ENCODE measurements around the gene UGGT2. TPM values are rescaled to one million over a fixed set of nuclear protein-coding genes. Genes with fewer than 3 reads are reported as not detected.

UGGT2 gene
- total RNA-seq, 3 donors from 2014 or later: 65.3 to 70.7 (median 67.2) TPM

GRCh38 chr13:95822303-95822702 lies 230.9 kb downstream of the UGGT2 start:
- Histone ChIP-seq H3K36me3 (no peaks in the 10 kb centered on the region), H3K27ac (no peak overlapping the region), H3K9me3 (no peaks in the 10 kb centered on the region), H3K27me3 (no peaks in the 10 kb centered on the region), H3K4me3 (no peak overlapping the region), H3K4me1 (no peaks in the 10 kb centered on the region)
- no peak for DNase-seq (ENCODE audit: low spot score in 2 of 2)
- intact Hi-C loops (cut with DNase I; ENCODE audit: low total_unique reads): no loop called here
- no peak for TF ChIP-seq POLR2AphosphoS5 (IDR thresholded peaks at IDR 0.05)
- TF ChIP-seq POLR2A (IDR thresholded peaks at IDR 0.05): no peak
- no peak for TF ChIP-seq CTCF (IDR thresholded peaks at IDR 0.05)

- TF ChIP-seq POLR2A (IDR thresholded peaks at IDR 0.05): no peak
- no peak for TF ChIP-seq CTCF (IDR thresholded peaks at IDR 0.05)
- no peak for TF ChIP-seq POLR2AphosphoS5 (IDR thresholded peaks at IDR 0.05)
- Histone ChIP-seq H3K9me3 (peaks cover 20 to 22% of the 10 kb centered on the region in 2 donors), H3K27ac (no peak overlapping the region), H3K36me3 (no peaks in the 10 kb centered on the region), H3K4me3 (no peak overlapping the region), H3K4me1 (no peaks in the 10 kb centered on the region), H3K27me3 (no peaks in the 10 kb centered on the region)
- DNase-seq (ENCODE audit: low spot score in 2 of 2): no peak
- intact Hi-C loops (cut with DNase I; ENCODE audit: low total_unique reads): no loop called here
Observed at GRCh38 chr13:95814495-95814894, 238.7 kb downstream of the UGGT2 start.

DNA sequence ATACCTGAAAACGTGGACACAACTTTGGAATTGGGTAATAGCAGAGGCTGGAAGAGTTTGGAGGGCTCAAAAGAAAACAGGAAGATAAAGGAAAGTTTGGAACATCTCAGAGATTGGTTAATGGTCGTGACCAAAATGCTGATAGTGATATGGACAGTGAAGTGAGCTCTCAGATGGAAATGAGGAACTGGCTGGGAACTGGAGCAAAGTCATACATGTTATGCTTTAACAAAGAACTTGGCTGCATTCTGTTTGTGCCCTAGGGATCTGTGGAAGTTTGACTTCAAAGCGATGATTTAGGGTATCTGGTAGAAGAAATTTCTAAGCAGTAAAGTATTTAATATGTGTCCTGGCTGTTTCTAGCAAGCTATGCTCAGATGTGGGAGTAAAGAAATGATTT lies 240.1 kb downstream of the UGGT2 start:
- no peaks in the 10 kb centered on the region for H3K27me3 ChIP-seq
- intact Hi-C loops (cut with DNase I; ENCODE audit: low total_unique reads): no loop called here
- H3K9me3 ChIP-seq: peaks cover 24 to 27% of the 10 kb centered on the region in 2 donors
- no peak overlapping the region for H3K4me3 ChIP-seq
- TF ChIP-seq POLR2A (IDR thresholded peaks at IDR 0.05) (no peak), CTCF (IDR thresholded peaks at IDR 0.05) (no peak), POLR2AphosphoS5 (IDR thresholded peaks at IDR 0.05) (no peak)
- no peak for DNase-seq (ENCODE audit: low spot score in 2 of 2)
- H3K4me1 ChIP-seq: no peaks in the 10 kb centered on the region
- no peak overlapping the region for H3K27ac ChIP-seq
- no peaks in the 10 kb centered on the region for H3K36me3 ChIP-seq

DNA sequence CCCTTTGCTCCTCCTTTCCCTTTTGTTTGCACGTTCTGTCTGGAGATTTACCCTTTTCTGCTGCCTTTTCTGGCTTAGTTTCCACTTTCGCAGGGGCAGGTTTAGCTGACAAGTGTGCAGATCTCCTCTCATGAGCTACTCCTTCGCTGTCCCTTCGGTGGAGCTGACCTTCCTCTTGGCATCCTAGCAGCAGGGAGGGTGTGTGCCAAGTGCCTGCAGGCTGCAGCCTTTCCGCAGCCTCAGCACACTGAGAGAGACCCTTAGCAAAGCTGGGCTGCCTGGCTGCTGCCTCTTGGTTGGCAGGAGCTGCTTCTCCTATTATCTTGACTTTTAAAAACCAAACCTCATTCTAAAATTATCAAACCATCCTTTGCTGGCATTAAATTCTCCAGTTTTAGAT lies 243.8 kb downstream of the UGGT2 start:
- Histone ChIP-seq H3K27me3 (no peaks in the 10 kb centered on the region), H3K4me3 (no peak overlapping the region), H3K27ac (no peak overlapping the region), H3K9me3 (peaks cover 28 to 42% of the 10 kb centered on the region in 2 donors), H3K4me1 (no peaks in the 10 kb centered on the region), H3K36me3 (no peaks in the 10 kb centered on the region)
- intact Hi-C loops (cut with DNase I; ENCODE audit: low total_unique reads): no loop called here
- DNase-seq (ENCODE audit: low spot score in 2 of 2): no peak
- no peak for TF ChIP-seq POLR2AphosphoS5 (IDR thresholded peaks at IDR 0.05)
- TF ChIP-seq CTCF (IDR thresholded peaks at IDR 0.05): no peak
- TF ChIP-seq POLR2A (IDR thresholded peaks at IDR 0.05): no peak

DNA sequence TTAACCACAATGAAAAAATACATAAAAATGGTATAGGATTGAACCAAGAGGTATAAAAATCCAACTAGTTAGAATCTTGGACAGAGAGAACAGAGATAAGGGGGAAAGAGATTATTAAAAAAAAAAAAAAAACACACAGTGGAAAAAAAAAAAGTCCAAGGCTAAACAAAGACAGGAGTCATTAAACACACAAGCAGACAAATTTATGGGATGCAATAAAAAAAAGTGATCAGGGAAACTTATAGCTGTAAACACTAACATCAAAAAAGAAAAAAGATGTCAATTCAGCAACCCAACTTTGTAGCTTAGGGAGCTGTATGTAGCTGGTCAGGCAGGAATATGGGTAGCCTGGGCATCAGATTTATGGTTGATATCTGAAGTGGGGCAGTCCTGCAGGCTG lies 247.3 kb downstream of the UGGT2 start:
- Histone ChIP-seq H3K27ac (no peak overlapping the region), H3K4me3 (no peak overlapping the region), H3K27me3 (no peaks in the 10 kb centered on the region), H3K4me1 (no peaks in the 10 kb centered on the region), H3K9me3 (peaks cover 10 to 32% of the 10 kb centered on the region in 2 donors), H3K36me3 (no peaks in the 10 kb centered on the region)
- DNase-seq (ENCODE audit: low spot score in 2 of 2): no peak
- TF ChIP-seq POLR2AphosphoS5 (IDR thresholded peaks at IDR 0.05) (no peak), POLR2A (IDR thresholded peaks at IDR 0.05) (no peak)
- intact Hi-C loops (cut with DNase I; ENCODE audit: low total_unique reads): no loop called here

GRCh38 chr13:95801825-95802224 lies 251.4 kb downstream of the UGGT2 start:
- no peaks in the 10 kb centered on the region for H3K36me3 ChIP-seq
- intact Hi-C loops (cut with DNase I; ENCODE audit: low total_unique reads): no loop called here
- H3K9me3 ChIP-seq: peaks cover 0 to 13% of the 10 kb centered on the region in 2 donors
- H3K4me1 ChIP-seq: no peaks in the 10 kb centered on the region
- no peak overlapping the region for H3K4me3 ChIP-seq
- DNase-seq (ENCODE audit: low spot score in 2 of 2): no peak
- no peaks in the 10 kb centered on the region for H3K27me3 ChIP-seq
- no peak overlapping the region for H3K27ac ChIP-seq
- TF ChIP-seq POLR2A (IDR thresholded peaks at IDR 0.05) (no peak), CTCF (IDR thresholded peaks at IDR 0.05) (no peak), POLR2AphosphoS5 (IDR thresholded peaks at IDR 0.05) (no peak)

Measured in breast epithelium (tissue), 4 donors.